H1 (cell line): Measurements from ENCODE around the gene ZBTB2. TPM values are rescaled to one million over a fixed set of nuclear protein-coding genes. Genes with fewer than 3 reads are reported as not detected.

Source experiments
- CTCF ChIA-PET: fragments of 300-600 bp; sonication (Branson Sonifier 250); formaldehyde crosslinking; loops from one replicate; lab custom pipeline; 2021; ENCODE audit not compliant: partially characterized antibody; lab: Charles Lee
- POLR2A ChIA-PET: fragments of 300-600 bp; sonication (Branson Sonifier 250); formaldehyde crosslinking; loops from one replicate; lab custom pipeline; 2021; ENCODE audit warnings: inconsistent platforms; ENCODE audit not compliant: partially characterized antibody; lab: Charles Lee
- DNase-seq, 2 experiments: peaks; one replicate each; pipeline versions ENCODE4 v3.0.0 to v3.0.0-alpha.2; 2010 to 2022; ENCODE audit warnings: low spot score in 2 of 2, low read depth in 1 of 2, mixed read lengths in 1 of 2
- FAIRE-seq: peaks from 2 replicates; lab custom pipeline; 2011; peaks lifted over from hg19 to GRCh38; lab: Jason Lieb, UNC
- H2AFZ ChIP-seq: 2 replicates; pipeline ENCODE4 v1.8.1; 2012; ENCODE audit warnings: low read length, inconsistent platforms
- H2AK5ac ChIP-seq: 2 replicates; pipeline ENCODE4 v1.6.1; 2013; ENCODE audit warnings: low read depth, low read length
- H2BK120ac ChIP-seq: replicated peaks from 2 replicates; pipeline ENCODE3; 2013; ENCODE audit warnings: low read depth, low read length, inconsistent platforms
- H2BK12ac ChIP-seq: 2 replicates; pipeline ENCODE4 v1.6.1; 2013; ENCODE audit warnings: low read depth, low read length
- H2BK15ac ChIP-seq: 2 replicates; pipeline ENCODE4 v1.6.1; 2013; ENCODE audit warnings: low read length
- H2BK20ac ChIP-seq: 2 replicates; pipeline ENCODE4 v1.6.1; 2013; ENCODE audit warnings: low read length
- H2BK5ac ChIP-seq: 2 replicates; pipeline ENCODE4 v1.6.1; 2013; ENCODE audit warnings: low read depth, low read length
- H3K14ac ChIP-seq: 2 replicates; pipeline ENCODE4 v1.6.1; 2013; ENCODE audit warnings: inconsistent platforms; ENCODE audit not compliant: insufficient read length
- H3K18ac ChIP-seq: 2 replicates; pipeline ENCODE4 v1.6.1; 2013; ENCODE audit warnings: low read length; ENCODE audit errors: extremely low read depth
- H3K23ac ChIP-seq: 2 replicates; pipeline ENCODE4 v1.6.1; 2013; ENCODE audit warnings: inconsistent platforms; ENCODE audit not compliant: insufficient read length
- H3K23me2 ChIP-seq: 2 replicates; pipeline ENCODE4 v1.6.1; 2013; ENCODE audit warnings: low read depth, low read length
- H3K27ac ChIP-seq: 2 replicates; pipeline ENCODE4 v1.6.1; 2011; ENCODE audit warnings: low read depth, low read length, inconsistent platforms
- H3K27me3 ChIP-seq, 4 experiments: replicated peaks in 1 of 4; 1 replicate in 1 of 4; 2 replicates in 3 of 4; pipeline versions ENCODE4 v1.6.1 to v1.8.1; 2011 to 2013; ENCODE audit warnings: low read length in 3 of 4, mild to moderate bottlenecking in 3 of 4, inconsistent platforms in 2 of 4, mixed read lengths in 2 of 4, moderate library complexity in 1 of 4; ENCODE audit not compliant: control insufficient read depth in 3 of 4, insufficient read depth in 3 of 4; ENCODE audit errors: extremely low read depth in 1 of 4
- H3K36me3 ChIP-seq, 4 experiments: 2 replicates each; pipeline versions ENCODE4 v1.6.1 to v1.8.1; 2011 to 2013; ENCODE audit warnings: mild to moderate bottlenecking in 4 of 4, low read length in 3 of 4, moderate library complexity in 2 of 4, control low read depth in 1 of 4, inconsistent platforms in 1 of 4; ENCODE audit not compliant: insufficient read depth in 4 of 4, control insufficient read depth in 2 of 4
- H3K4ac ChIP-seq: replicated peaks from 2 replicates; pipeline ENCODE3; 2013; ENCODE audit warnings: low read length, low read depth, mixed read lengths, inconsistent platforms; ENCODE audit not compliant: insufficient read length
- H3K4me1 ChIP-seq, 4 experiments: replicated peaks in 1 of 4; 1 replicate in 1 of 4; 2 replicates in 3 of 4; pipeline versions ENCODE4 v1.6.1 to v1.8.1; 2011 to 2013; ENCODE audit warnings: low read length in 3 of 4, inconsistent platforms in 2 of 4, mixed read lengths in 1 of 4; ENCODE audit not compliant: insufficient read depth in 4 of 4, control insufficient read depth in 3 of 4
- H3K4me2 ChIP-seq, 2 experiments: 2 replicates each; pipeline versions ENCODE4 v1.6.1 to v1.8.1; 2011 to 2013; ENCODE audit warnings: low read depth in 2 of 2, low read length in 2 of 2, control low read depth in 1 of 2, inconsistent platforms in 1 of 2, mild to moderate bottlenecking in 1 of 2; ENCODE audit not compliant: insufficient read depth in 1 of 2
- H3K4me3 ChIP-seq, 4 experiments: fragments of 200-600, 300-600 bp in 1 of 4; sonication (generic), shearing (Covaris generic), sonication (Bioruptor Twin) in 1 of 4; 2 replicates each; pipeline versions ENCODE4 v1.5.1 to v1.8.1; 2011 to 2016; ENCODE audit warnings: low read length in 4 of 4, low read depth in 3 of 4, control low read depth in 2 of 4, inconsistent platforms in 2 of 4, mild to moderate bottlenecking in 2 of 4, mixed read lengths in 1 of 4, moderate library complexity in 1 of 4; ENCODE audit not compliant: insufficient read depth in 2 of 4; ENCODE audit errors: extremely low read depth in 1 of 4
- H3K56ac ChIP-seq: replicated peaks from 2 replicates; pipeline ENCODE3; 2013; ENCODE audit warnings: low read depth, mild to moderate bottlenecking, mixed read lengths, low read length, inconsistent platforms; ENCODE audit not compliant: insufficient read length
- H3K79me1 ChIP-seq: 2 replicates; pipeline ENCODE4 v1.6.1; 2013; ENCODE audit warnings: low read depth, low read length, control low read depth
- H3K79me2 ChIP-seq, 2 experiments: 2 replicates each; pipeline versions ENCODE4 v1.6.1 to v1.8.1; 2012 to 2013; ENCODE audit warnings: low read length in 2 of 2, mild to moderate bottlenecking in 2 of 2, inconsistent platforms in 1 of 2; ENCODE audit not compliant: insufficient read depth in 2 of 2, control insufficient read depth in 1 of 2
- H3K9ac ChIP-seq, 4 experiments: replicated peaks in 1 of 4; 1 replicate in 1 of 4; 2 replicates in 3 of 4; pipeline versions ENCODE4 v1.6.1 to v1.8.1; 2011 to 2013; ENCODE audit warnings: low read depth in 3 of 4, low read length in 3 of 4, control low read depth in 2 of 4, mild to moderate bottlenecking in 2 of 4, moderate library complexity in 2 of 4, inconsistent platforms in 1 of 4; ENCODE audit errors: extremely low read depth in 1 of 4
- H3K9me3 ChIP-seq, 2 experiments: 2 replicates each; pipeline versions ENCODE4 v1.6.1 to v1.8.1; 2012 to 2013; ENCODE audit warnings: mild to moderate bottlenecking in 2 of 2, moderate library complexity in 2 of 2, control low read depth in 1 of 2, inconsistent platforms in 1 of 2, low read depth in 1 of 2, low read length in 1 of 2, mixed read lengths in 1 of 2; ENCODE audit not compliant: insufficient read depth in 2 of 2
- H4K20me1 ChIP-seq, 2 experiments: replicated peaks in 1 of 2; 2 replicates each; pipeline versions ENCODE3 to v1.8.1; 2011 to 2013; ENCODE audit warnings: inconsistent platforms in 2 of 2, low read length in 2 of 2, mild to moderate bottlenecking in 1 of 2; ENCODE audit not compliant: insufficient read depth in 2 of 2, control insufficient read depth in 1 of 2
- H4K5ac ChIP-seq: 2 replicates; pipeline ENCODE4 v1.6.1; 2013; ENCODE audit warnings: low read length, low read depth, mixed read lengths, inconsistent platforms; ENCODE audit not compliant: insufficient read length
- H4K8ac ChIP-seq: 2 replicates; pipeline ENCODE4 v1.8.0; 2013; ENCODE audit warnings: mild to moderate bottlenecking, moderate library complexity, low read length, inconsistent platforms; ENCODE audit not compliant: insufficient read depth; ENCODE audit errors: extremely low read depth
- H4K91ac ChIP-seq: replicated peaks from 2 replicates; pipeline ENCODE3; 2013; ENCODE audit warnings: low read length, mixed read lengths, inconsistent platforms; ENCODE audit not compliant: insufficient read length
- FOSL1 ChIP-seq: IDR thresholded peaks from 2 replicates; pipeline ENCODE4 v1.6.1; 2011; ENCODE audit warnings: mild to moderate bottlenecking, low read depth, low read length, moderate library complexity; ENCODE audit not compliant: insufficient read depth
- MAFK ChIP-seq: IDR thresholded peaks from 2 replicates; pipeline ENCODE4 v1.6.1; 2012; ENCODE audit warnings: low read depth, mild to moderate bottlenecking, improper control_type of control experiment, low read length
- POLR2AphosphoS5 ChIP-seq: IDR thresholded peaks from 2 replicates; pipeline ENCODE4 v1.6.1; 2011; ENCODE audit warnings: low read depth, low read length
- WGBS, 2 experiments: shearing (Covaris generic) in 1 of 2; methylation state at CpG; one replicate each; pipeline versions ENCODE4 v1.1.6 to v1.1.7; 2013 to 2015; ENCODE audit warnings: low lambda C conversion rate in 2 of 2, mixed read lengths in 2 of 2, inconsistent platforms in 1 of 2, low coverage in 1 of 2, missing lambda C conversion rate in 1 of 2; ENCODE audit not compliant: insufficient replicate concordance in 2 of 2, insufficient coverage in 1 of 2, insufficient read length in 1 of 2; ENCODE audit errors: extremely low coverage in 1 of 2, missing lambda C conversion rate in 1 of 2; 5-methylcytosine and 5-hydroxymethylcytosine counted together
- polyA plus RNA-seq, 7 experiments: library from polyadenylated mRNA; depleted of rRNA in 3 of 7; stranded (reverse) in 5 of 7; unstranded in 2 of 7; fragments of >200 nt in 5 of 7; fragments of 200-250 nt in 2 of 7; gene quantifications; 1 replicate in 5 of 7; 2 replicates in 1 of 7; 4 replicates in 1 of 7; pipeline versions ENCODE4 v1.2.1 to v1.2.3, GENCODE V29; 2011 to 2013; ENCODE audit warnings: missing spikeins in 2 of 7, mixed read lengths in 2 of 7
- total RNA-seq: library from RNA; stranded (reverse); fragmentation: NEBNext Ultra II Directional; extraction: Animal tissue kit (Norgen Biotek cat#: 25700); gene quantifications from 2 replicates; pipeline ENCODE4 v1.2.1, GENCODE V29; 2021

Gene ZBTB2
- total and polyA plus RNA-seq, 2 of the 8 experiments (the other 6 are each of a cell fraction or from before 2014, with no cell fraction given): 16.1 to 23.7 TPM

DNA sequence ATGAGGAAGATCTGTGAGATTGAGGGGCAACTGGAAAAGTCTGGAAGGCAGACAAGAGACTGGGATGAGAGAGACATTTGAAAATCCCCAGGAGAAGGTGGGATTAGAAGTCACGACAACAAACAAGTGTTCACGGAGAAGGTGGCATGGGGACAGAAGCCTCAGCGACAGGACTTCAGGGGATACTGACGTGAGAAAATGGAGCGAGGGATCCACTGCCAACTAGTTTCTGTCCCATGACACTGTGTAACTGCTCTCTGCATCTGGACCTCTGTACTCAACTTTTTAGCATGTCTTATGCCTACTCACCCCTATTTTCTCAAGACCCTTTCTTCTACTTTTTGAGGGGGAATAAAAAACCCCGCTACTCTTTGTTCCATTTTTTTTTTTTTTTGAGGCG, 18.3 kb upstream of the ZBTB2 start:
- no peak overlapping the region for H3K9ac ChIP-seq
- H2BK20ac ChIP-seq: no peak overlapping the region
- H3K23me2 ChIP-seq: no peaks in the 10 kb centered on the region
- H3K23ac ChIP-seq: no peak overlapping the region
- H3K36me3 ChIP-seq: peaks cover 6 to 58% (median 30%) of the 10 kb centered on the region in 4 experiments; a peak in 7 of 8 replicates
- no peak overlapping the region for H4K5ac ChIP-seq
- no peak overlapping the region for H3K56ac ChIP-seq
- no peak overlapping the region for H2AK5ac ChIP-seq
- H3K27ac ChIP-seq: no peak overlapping the region
- no peaks in the 10 kb centered on the region for H3K79me1 ChIP-seq
- no peak overlapping the region for H3K4ac ChIP-seq
- H2BK12ac ChIP-seq: no peak overlapping the region
- H3K14ac ChIP-seq: no peak overlapping the region
- H3K4me2 ChIP-seq: no peak overlapping the region
- H2BK5ac ChIP-seq: no peak overlapping the region
- no peak overlapping the region for H4K91ac ChIP-seq
- no peaks in the 10 kb centered on the region for H3K27me3 ChIP-seq
- no peak for TF ChIP-seq FOSL1
- TF ChIP-seq POLR2AphosphoS5: peak; percentile 57
- no peak for TF ChIP-seq MAFK
- no peak overlapping the region for H2BK15ac ChIP-seq
- no peak overlapping the region for H3K18ac ChIP-seq
- ChIA-PET CTCF (no interaction called here), POLR2A (interaction anchor here (0.6 to 1.5 kb wide), 3 partner anchors 14 to 400 kb away, joined by 3 read pairs; no protein-coding TSS in a partner anchor)
- H4K8ac ChIP-seq: no peak overlapping the region
- no peaks in the 10 kb centered on the region for H3K9me3 ChIP-seq
- H3K79me2 ChIP-seq: no peaks in the 10 kb centered on the region
- 94% methylated on average over 7 of the region's 7 CpGs; no CpG with 5 or more reads in 1 of the 2 experiments for WGBS, 2 experiments
- H3K4me3 ChIP-seq: no peak overlapping the region
- no peak for DNase-seq
- no peak overlapping the region for H2AFZ ChIP-seq
- no peak overlapping the region for H2BK120ac ChIP-seq
- H4K20me1 ChIP-seq: peaks cover 0 to 7% of the 10 kb centered on the region in 2 experiments
- H3K4me1 ChIP-seq: no peaks in the 10 kb centered on the region
- no peak for FAIRE-seq
